ENCODE data around the gene TARDBP.
A peak's percentile ranks its signal among the peaks of the same experiment; 100 is the strongest.
"Not testable (repeated sequence)": the region's sequence is repeated elsewhere in the genome, so short reads cannot be mapped to it uniquely, and the experiment has no call there.

TARDBP gene

GRCh38 chr1:11059968-11060830 lies 47.7 kb downstream of the TARDBP start, which contains the start of gene SRM:
SRM (minus strand) TSS chr1:11060018; CDS start chr1:11059943, 75 bp downstream.
- DNase-seq (ENCODE audit: low read depth in 2 of 2) = peak; percentile 74 to 77

GRCh38 chr1:11061652-11062365 lies 49.4 kb downstream of the TARDBP start:
- DNase-seq (ENCODE audit: low read depth in 2 of 2) = no peak

GRCh38 chr1:11062965-11063401 lies 50.5 kb downstream of the TARDBP start:
- peak in 1 of 2 donors; percentile 9 for DNase-seq (ENCODE audit: low read depth in 2 of 2)

GRCh38 chr1:11063937-11064537 lies 51.6 kb downstream of the TARDBP start:
- DNase-seq (ENCODE audit: low read depth in 2 of 2) = not testable (repeated sequence)

GRCh38 chr1:11064942-11065341 lies 52.5 kb downstream of the TARDBP start:
- no peak for DNase-seq (ENCODE audit: low read depth in 2 of 2)

- DNase-seq (ENCODE audit: low read depth in 2 of 2) = no peak
These were observed 53.3 kb downstream of the TARDBP start for GRCh38 chr1:11065796-11066195.

- no peak for DNase-seq (ENCODE audit: low read depth in 2 of 2)
These were observed 55.5 kb downstream of the TARDBP start for GRCh38 chr1:11067716-11068599.

GRCh38 chr1:11068600-11069473 lies 56.4 kb downstream of the TARDBP start:
- no peak for DNase-seq (ENCODE audit: low read depth in 2 of 2)

- DNase-seq (ENCODE audit: low read depth in 2 of 2) = no peak
These were observed 58.4 kb downstream of the TARDBP start for GRCh38 chr1:11070876-11071275.

- DNase-seq (ENCODE audit: low read depth in 2 of 2) = no peak
These were observed 59.2 kb downstream of the TARDBP start for GRCh38 chr1:11071463-11072215.

- DNase-seq (ENCODE audit: low read depth in 2 of 2) = no peak
These were observed 59.9 kb downstream of the TARDBP start for GRCh38 chr1:11072216-11072917.

GRCh38 chr1:11073398-11073797 lies 60.9 kb downstream of the TARDBP start:
- not testable (repeated sequence) for DNase-seq (ENCODE audit: low read depth in 2 of 2)
